ENCODE data around the gene CARD10. TPM values are rescaled to one million over a fixed set of nuclear protein-coding genes. Genes with fewer than 3 reads are reported as not detected.
A peak's percentile ranks its signal among the peaks of the same experiment; 100 is the strongest.

The CARD10 gene
- total and polyA plus RNA-seq, 8 donors: 10.3 to 19.7 (median 15.4) TPM

DNA sequence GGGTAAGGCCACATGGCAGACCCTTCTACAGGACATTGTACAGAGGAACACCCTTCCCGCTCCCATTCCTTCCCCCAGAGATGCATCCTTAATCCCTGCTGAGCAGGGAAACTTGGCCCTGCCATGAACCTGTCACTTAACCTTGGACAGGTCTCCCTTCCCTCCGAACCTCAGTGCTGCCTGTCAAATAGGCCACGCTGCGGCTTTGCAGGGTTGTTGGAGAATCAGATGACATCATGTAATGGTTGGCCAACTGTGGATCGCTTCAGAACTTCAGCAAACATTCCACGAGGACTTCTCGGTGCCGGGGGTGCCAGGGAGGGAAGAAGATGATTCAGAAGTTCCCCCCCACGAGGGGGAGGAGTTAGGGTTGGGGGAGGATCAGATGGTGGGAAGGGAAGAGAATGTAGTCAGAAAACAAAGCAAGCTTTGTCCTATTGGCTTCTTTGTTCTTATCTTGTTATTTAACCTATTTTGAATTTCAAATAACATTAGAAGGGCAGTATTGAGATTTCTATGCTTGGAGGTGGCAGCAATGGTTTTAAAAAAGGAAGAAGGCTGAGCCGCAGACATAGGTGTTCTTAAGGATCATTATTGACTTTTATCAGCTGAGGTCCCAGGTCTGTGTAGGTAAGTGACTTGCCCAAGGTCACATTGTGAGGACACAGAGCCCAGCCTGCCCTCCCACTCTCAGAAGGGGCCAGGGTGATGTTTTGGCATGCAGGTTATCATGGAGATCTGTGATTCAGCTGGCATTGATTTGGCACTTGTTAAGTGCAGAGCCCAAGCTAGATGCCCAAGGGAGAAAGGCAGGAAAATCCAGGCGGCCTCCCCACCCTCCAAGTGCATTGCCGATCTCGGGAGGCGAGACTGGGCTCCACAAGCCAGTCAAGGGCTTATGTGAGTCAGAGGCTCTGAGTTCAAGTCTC, 44.2 kb upstream of the CARD10 start:
- Histone ChIP-seq H3K9me3 (no peaks in the 10 kb centered on the region), H3K4me3 (peak overlapping the region in 1 of 2 donors; percentile 66), H3K27ac (peak overlapping the region; percentile 90 to 98), H3K27me3 (peaks cover 0 to 61% of the 10 kb centered on the region in 2 donors), H3K36me3 (peaks cover 0 to 28% of the 10 kb centered on the region in 2 donors), H3K4me1 (peaks cover 50 to 91% of the 10 kb centered on the region in 2 donors)
- intact Hi-C loops (cut with DNase I): no loop called here
- TF ChIP-seq, protein P1, sequence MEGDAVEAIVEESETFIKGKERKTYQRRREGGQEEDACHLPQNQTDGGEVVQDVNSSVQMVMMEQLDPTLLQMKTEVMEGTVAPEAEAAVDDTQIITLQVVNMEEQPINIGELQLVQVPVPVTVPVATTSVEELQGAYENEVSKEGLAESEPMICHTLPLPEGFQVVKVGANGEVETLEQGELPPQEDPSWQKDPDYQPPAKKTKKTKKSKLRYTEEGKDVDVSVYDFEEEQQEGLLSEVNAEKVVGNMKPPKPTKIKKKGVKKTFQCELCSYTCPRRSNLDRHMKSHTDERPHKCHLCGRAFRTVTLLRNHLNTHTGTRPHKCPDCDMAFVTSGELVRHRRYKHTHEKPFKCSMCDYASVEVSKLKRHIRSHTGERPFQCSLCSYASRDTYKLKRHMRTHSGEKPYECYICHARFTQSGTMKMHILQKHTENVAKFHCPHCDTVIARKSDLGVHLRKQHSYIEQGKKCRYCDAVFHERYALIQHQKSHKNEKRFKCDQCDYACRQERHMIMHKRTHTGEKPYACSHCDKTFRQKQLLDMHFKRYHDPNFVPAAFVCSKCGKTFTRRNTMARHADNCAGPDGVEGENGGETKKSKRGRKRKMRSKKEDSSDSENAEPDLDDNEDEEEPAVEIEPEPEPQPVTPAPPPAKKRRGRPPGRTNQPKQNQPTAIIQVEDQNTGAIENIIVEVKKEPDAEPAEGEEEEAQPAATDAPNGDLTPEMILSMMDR (IDR thresholded peaks at IDR 0.05): no peak
- ATAC-seq (peak; percentile 22), DNase-seq (peak in 1 of 4 donors; percentile 78)

DNA sequence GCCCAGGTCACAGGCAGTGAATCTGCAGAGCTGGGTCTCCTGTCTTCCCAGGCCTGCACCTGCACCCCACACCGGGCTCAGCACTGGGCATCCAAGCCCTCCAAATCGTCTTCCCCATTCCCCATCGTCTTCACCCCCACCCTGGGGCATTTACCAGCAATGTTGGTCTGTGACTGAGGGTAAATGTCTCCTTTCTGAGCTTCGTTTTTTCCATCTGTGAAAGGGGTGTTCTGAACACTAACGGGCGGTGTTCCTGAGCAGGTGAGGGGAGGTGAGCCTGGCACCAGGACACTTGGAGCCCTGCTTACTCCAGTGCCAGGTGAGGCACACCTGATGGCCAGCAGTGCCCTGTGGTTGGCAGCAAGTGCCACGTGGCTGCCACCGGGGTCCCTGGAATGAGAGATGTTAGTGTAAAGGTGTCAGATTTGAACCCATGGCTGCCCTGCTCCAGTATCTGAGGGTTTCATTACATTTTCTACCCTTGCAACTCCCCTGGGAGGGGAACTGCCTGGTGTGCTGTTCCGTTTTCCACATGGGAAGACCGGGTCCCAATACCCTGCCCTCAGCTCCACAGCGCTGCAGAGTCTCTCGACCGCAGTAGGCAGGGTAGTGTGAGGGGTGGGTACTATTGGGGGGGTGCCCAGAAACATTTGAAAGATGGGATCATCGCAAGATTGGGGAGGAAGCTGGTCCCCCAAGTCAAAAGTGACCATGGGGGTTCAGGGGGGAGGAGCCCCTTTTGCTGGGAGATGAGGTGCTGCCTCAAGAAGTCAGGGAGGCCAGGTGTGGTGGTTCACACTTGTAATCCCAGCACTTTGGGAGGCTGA, 43.0 kb upstream of the CARD10 start:
- intact Hi-C loops (cut with DNase I): no loop called here
- peaks cover 50 to 91% of the 10 kb centered on the region in 2 donors for H3K4me1 ChIP-seq

DNA sequence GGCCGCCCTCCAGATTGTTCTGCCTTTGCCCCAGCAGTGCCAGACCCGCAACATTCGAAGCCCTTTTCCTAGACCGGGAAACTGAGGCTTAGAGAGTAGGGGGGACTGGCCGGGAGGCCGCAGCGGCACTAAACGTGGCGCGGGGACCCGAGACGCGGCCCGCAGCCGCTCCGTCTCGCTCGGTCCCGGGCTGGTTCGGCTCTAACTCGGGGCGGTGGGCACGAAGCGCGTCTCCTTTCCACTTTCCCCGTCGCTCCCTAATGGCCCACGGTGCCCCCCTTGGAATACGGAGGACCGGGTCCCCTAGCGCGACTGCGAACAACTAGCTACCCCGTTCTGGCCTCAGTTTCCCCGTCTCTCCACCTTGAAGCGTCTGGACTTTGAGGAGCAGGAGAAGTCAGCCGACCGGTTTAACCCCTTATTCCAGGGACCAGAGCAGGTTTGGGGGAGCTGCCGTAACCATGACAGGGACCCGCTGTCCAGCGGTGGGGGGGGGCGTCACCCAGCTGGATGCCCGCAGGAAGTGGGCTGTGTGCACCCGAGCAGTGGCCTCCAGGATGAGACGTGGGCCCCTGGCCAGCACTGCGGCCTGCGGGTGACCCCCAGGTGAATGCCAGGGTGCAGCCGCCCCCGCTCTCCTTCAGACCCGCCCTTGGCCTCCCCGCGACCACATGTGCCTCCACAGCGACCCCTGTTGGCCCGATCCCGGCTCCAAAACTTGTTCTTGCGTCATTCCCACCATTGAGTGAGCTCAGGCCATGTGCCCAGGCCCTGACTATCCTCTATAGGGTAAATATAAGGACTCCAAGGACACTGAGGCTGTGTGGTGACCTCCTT, 42.2 kb upstream of the CARD10 start:
- TF ChIP-seq, protein P1 (IDR thresholded peaks at IDR 0.05): peak; percentile 77 to 81
- Histone ChIP-seq H3K27me3 (peaks cover 0 to 80% of the 10 kb centered on the region in 2 donors), H3K4me3 (peak overlapping the region; percentile 66 to 81), H3K9me3 (no peaks in the 10 kb centered on the region), H3K36me3 (peaks cover 0 to 8% of the 10 kb centered on the region in 2 donors), H3K27ac (peak overlapping the region; percentile 90 to 98), H3K4me1 (peaks cover 42 to 89% of the 10 kb centered on the region in 2 donors)
- ATAC-seq: peak; percentile 72
- intact Hi-C loops (cut with DNase I): no loop called here
- DNase-seq: peak; percentile 90 to 95 (median 90)

More for the DNA sequence above, 43.0 kb upstream of the CARD10 start:
- Histone ChIP-seq H3K4me3 (peak overlapping the region; percentile 66 to 81), H3K27me3 (peaks cover 0 to 73% of the 10 kb centered on the region in 2 donors), H3K9me3 (no peaks in the 10 kb centered on the region), H3K36me3 (peaks cover 0 to 16% of the 10 kb centered on the region in 2 donors), H3K27ac (peak overlapping the region; percentile 90 to 98)
- DNase-seq (no peak), ATAC-seq (no peak)
- TF ChIP-seq, protein P1 (IDR thresholded peaks at IDR 0.05): no peak

DNA sequence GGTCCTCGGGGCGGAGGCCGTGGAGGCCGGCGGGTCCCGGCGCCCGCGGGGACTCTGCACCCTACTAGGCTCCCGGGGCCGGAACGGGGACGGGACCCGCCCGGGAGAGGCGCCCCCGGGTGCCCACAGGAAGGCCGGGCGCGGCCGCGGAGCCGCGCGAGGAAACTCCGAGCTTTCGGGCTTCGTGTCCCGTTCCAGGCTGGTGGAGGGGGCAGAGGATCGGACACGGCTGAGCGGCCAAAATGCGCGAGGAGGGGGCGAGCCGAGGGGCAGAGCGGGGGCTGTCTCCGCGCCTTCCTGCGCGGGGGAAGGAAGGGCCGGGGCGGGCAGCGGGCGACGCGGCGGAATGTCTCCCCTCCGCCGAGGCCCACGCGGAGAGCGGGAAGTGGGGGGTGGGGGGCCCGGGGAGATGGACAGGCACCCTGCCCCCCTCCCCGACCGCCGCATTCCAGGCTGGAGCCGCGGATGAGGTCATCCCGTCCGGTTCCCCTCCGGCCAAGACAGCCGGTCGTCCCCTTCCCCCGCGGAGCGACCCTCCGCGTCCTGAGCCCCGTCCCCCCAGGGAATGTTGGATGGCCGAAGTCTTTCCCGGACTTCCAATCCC, 41.5 kb upstream of the CARD10 start:
- Histone ChIP-seq H3K27me3 (peaks cover 0 to 75% of the 10 kb centered on the region in 2 donors), H3K27ac (peak overlapping the region; percentile 90 to 98), H3K9me3 (no peaks in the 10 kb centered on the region), H3K4me1 (peaks cover 34 to 82% of the 10 kb centered on the region in 2 donors), H3K36me3 (peaks cover 0 to under 1% of the 10 kb centered on the region in 2 donors), H3K4me3 (peak overlapping the region; percentile 66 to 81)
- peak; percentile 29 for ATAC-seq
- TF ChIP-seq, protein P1 (IDR thresholded peaks at IDR 0.05): no peak
- peak in 3 of 4 donors; percentile 57 to 84 (median 68) for DNase-seq
- intact Hi-C loops (cut with DNase I): no loop called here
